ENCODE results near the gene ZBTB7C. TPM values are rescaled to one million over a fixed set of nuclear protein-coding genes. Genes with fewer than 3 reads are reported as not detected.
A peak's percentile ranks its signal among the peaks of the same experiment; 100 is the strongest.

Gene ZBTB7C
- total RNA-seq, 1 donor from 2014 or later: 0.67 TPM

DNA sequence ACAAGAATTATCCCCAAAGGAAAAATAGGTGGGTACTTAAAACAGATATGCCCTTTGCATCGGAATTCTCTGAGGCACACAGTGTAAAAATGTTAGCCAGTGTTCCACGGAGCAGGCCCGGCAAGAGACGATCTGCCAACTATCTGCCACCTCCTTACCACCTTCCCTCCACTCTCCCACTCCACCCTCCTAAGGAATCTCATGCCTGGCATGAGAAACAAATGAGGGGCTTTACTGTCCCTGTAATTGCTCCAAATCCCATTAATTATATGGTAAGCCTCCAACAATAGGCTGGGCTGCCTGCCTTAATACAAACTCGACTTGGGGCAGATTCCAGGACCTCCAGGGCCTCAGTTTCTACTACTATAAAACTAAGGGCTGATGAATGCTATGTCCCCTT, 102.3 kb downstream of the ZBTB7C start:
- TF ChIP-seq, protein P1, sequence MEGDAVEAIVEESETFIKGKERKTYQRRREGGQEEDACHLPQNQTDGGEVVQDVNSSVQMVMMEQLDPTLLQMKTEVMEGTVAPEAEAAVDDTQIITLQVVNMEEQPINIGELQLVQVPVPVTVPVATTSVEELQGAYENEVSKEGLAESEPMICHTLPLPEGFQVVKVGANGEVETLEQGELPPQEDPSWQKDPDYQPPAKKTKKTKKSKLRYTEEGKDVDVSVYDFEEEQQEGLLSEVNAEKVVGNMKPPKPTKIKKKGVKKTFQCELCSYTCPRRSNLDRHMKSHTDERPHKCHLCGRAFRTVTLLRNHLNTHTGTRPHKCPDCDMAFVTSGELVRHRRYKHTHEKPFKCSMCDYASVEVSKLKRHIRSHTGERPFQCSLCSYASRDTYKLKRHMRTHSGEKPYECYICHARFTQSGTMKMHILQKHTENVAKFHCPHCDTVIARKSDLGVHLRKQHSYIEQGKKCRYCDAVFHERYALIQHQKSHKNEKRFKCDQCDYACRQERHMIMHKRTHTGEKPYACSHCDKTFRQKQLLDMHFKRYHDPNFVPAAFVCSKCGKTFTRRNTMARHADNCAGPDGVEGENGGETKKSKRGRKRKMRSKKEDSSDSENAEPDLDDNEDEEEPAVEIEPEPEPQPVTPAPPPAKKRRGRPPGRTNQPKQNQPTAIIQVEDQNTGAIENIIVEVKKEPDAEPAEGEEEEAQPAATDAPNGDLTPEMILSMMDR (IDR thresholded peaks at IDR 0.05; ENCODE audit: unreplicated experiment): no peak
- H3K4me1 Mint-ChIP-seq (ENCODE audit: unreplicated experiment): no peaks in the 10 kb centered on the region
- no peak overlapping the region for H3K4me3 Mint-ChIP-seq (ENCODE audit: unreplicated experiment)
- no peak overlapping the region for H3K27ac Mint-ChIP-seq (ENCODE audit: unreplicated experiment)
- H3K9me3 Mint-ChIP-seq (ENCODE audit: unreplicated experiment): no peaks in the 10 kb centered on the region
- no peaks in the 10 kb centered on the region for H3K27me3 Mint-ChIP-seq (ENCODE audit: unreplicated experiment)
- no peaks in the 10 kb centered on the region for H3K36me3 Mint-ChIP-seq (ENCODE audit: low read depth, unreplicated experiment)
- no peak for DNase-seq (ENCODE audit: low spot score)

DNA sequence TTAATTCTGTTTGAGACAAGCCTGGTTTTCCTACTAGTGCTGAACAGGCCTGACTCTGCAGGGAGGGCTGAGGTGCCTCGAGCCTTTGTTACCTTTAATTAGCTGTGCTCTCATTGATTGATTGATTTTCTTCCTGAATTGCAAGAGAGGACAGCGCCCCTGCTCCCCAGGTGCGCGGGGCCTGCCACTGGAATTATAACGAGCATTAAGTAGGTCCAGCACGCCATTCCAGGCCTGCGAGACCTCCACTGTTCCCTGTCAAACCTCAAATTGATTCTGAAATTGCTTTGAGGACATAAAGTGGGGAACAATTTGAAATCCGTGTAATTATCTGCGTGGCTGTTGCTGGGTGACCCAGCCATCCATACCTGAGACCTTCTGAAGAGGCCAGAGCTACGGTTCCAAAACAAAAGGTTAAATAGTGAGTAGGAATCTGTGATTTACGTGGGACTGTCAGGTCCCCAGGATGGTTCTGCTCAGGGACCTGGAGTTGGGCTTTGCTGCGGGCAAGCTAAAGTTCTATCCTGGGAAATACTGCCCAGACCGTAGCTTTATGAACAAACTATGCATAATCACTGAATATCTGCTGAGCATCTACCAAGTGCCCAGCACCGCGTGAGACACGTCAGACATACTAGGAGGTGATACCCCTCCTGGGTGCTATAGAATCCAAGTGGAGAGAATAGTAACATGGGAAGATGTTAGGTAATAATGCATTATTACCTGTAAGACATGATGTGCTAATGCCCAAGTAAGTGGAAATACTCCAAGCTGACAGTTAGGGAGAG, 104.1 kb downstream of the ZBTB7C start:
- Mint-ChIP-seq H3K9me3 (ENCODE audit: unreplicated experiment) (no peaks in the 10 kb centered on the region), H3K27ac (ENCODE audit: unreplicated experiment) (no peak overlapping the region)

DNA sequence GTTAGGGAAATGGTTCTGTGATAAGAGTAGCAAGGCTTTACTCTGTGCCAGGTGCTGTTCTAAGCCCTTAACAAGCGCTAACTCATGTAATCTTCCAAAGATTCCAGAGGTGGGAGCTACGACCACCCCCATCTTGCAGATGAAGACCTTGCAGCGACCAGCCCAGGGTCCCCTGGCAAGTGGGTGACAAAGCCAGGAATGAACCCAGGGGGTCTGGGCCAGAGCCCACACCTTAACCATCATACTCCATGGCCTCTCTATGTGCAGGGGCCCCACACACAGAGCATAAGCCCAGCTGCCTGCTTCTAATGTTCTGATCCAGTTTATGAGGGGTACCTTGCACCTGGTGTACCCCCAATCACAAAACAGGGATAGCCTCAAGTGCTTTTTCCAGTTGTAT, 105.3 kb downstream of the ZBTB7C start:
- Mint-ChIP-seq H3K4me1 (ENCODE audit: unreplicated experiment) (peaks cover 13% of the 10 kb centered on the region), H3K9me3 (ENCODE audit: unreplicated experiment) (no peaks in the 10 kb centered on the region)
- DNase-seq (ENCODE audit: low spot score): no peak

More for the DNA sequence above, 104.1 kb downstream of the ZBTB7C start:
- TF ChIP-seq, protein P1 (IDR thresholded peaks at IDR 0.05; ENCODE audit: unreplicated experiment): no peak
- Mint-ChIP-seq H3K36me3 (ENCODE audit: low read depth, unreplicated experiment) (no peaks in the 10 kb centered on the region), H3K27me3 (ENCODE audit: unreplicated experiment) (peaks cover 4% of the 10 kb centered on the region), H3K4me3 (ENCODE audit: unreplicated experiment) (no peak overlapping the region), H3K4me1 (ENCODE audit: unreplicated experiment) (peaks cover 10% of the 10 kb centered on the region)
- DNase-seq (ENCODE audit: low spot score): no peak

DNA sequence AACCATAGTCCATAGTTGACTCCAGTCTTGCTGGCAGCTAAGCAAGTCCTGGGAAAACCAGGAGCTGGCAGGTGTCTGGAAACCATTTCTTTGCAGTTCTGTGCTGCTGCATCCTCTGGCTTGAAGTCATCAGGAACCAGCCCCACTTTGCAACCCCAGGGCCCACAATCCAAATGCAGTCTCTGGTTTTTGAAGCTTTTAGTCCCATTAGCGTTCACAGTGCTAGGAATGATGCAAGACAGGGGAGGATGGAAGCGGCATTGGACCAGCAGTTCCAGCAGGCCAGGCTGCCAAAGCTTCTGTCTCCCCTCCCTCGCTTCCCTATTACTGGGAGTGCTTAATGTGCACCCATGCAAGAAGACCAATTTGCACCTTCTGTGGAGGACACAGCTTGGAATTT, 106.4 kb downstream of the ZBTB7C start:
- no peaks in the 10 kb centered on the region for H3K9me3 Mint-ChIP-seq (ENCODE audit: unreplicated experiment)
- peaks cover 13% of the 10 kb centered on the region for H3K4me1 Mint-ChIP-seq (ENCODE audit: unreplicated experiment)
- H3K36me3 Mint-ChIP-seq (ENCODE audit: low read depth, unreplicated experiment): no peaks in the 10 kb centered on the region
- H3K27me3 Mint-ChIP-seq (ENCODE audit: unreplicated experiment): peaks cover 4% of the 10 kb centered on the region
- no peak overlapping the region for H3K27ac Mint-ChIP-seq (ENCODE audit: unreplicated experiment)
- TF ChIP-seq, protein P1 (IDR thresholded peaks at IDR 0.05; ENCODE audit: unreplicated experiment): no peak
- no peak for DNase-seq (ENCODE audit: low spot score)
- H3K4me3 Mint-ChIP-seq (ENCODE audit: unreplicated experiment): no peak overlapping the region

More for the DNA sequence above, 105.3 kb downstream of the ZBTB7C start:
- TF ChIP-seq, protein P1 (IDR thresholded peaks at IDR 0.05; ENCODE audit: unreplicated experiment): no peak
- no peak overlapping the region for H3K27ac Mint-ChIP-seq (ENCODE audit: unreplicated experiment)
- no peak overlapping the region for H3K4me3 Mint-ChIP-seq (ENCODE audit: unreplicated experiment)
- no peaks in the 10 kb centered on the region for H3K36me3 Mint-ChIP-seq (ENCODE audit: low read depth, unreplicated experiment)
- peaks cover 4% of the 10 kb centered on the region for H3K27me3 Mint-ChIP-seq (ENCODE audit: unreplicated experiment)

DNA sequence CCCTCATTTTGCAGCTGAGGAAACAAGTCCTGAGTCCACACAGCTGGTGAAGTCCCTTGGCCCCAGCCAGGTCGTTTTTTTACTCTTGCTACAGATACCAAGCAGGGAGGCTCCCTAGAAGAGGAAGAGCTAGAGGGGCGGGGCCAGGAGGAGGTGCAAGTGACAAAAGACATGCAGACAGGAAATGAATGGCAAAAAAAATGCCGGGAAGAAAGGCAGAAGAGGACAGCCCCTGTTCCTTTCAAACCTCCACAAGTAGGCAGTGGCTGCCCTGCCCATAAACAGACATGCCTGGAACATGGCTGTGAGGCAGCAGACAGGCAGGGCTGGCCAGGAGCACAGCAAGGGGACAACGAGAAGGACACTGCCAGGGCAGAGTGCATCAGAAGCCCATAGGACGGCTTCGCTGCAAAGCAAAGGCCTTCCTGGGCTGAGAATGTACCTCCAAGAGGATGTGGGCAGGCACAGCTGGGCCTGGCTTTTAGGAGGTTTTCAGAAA, 108.7 kb downstream of the ZBTB7C start:
- Mint-ChIP-seq H3K27me3 (ENCODE audit: unreplicated experiment) (peaks cover 4% of the 10 kb centered on the region), H3K27ac (ENCODE audit: unreplicated experiment) (no peak overlapping the region), H3K36me3 (ENCODE audit: low read depth, unreplicated experiment) (no peaks in the 10 kb centered on the region), H3K4me3 (ENCODE audit: unreplicated experiment) (peak overlapping the region; percentile 33), H3K4me1 (ENCODE audit: unreplicated experiment) (peaks cover 13% of the 10 kb centered on the region), H3K9me3 (ENCODE audit: unreplicated experiment) (no peaks in the 10 kb centered on the region)
- DNase-seq (ENCODE audit: low spot score): no peak
- TF ChIP-seq, protein P1 (IDR thresholded peaks at IDR 0.05; ENCODE audit: unreplicated experiment): no peak

Measured in endothelial cell (in vitro differentiated cells).